ACHN (cell line): ENCODE data around the gene MMP15.

Source experiments
- DNase-seq: peaks from one replicate; pipeline ENCODE4 v3.0.0-alpha.2; 2015
- in situ Hi-C: cut with HindIII; loops from 2 replicates; pipeline ENCODE4 v1.10.0; 2017; ENCODE audit warnings: low sequenced_read_pairs, low pct_ligation_motif_present, low pct_unique_long_range_greater_than_20kb

MMP15 gene

DNA sequence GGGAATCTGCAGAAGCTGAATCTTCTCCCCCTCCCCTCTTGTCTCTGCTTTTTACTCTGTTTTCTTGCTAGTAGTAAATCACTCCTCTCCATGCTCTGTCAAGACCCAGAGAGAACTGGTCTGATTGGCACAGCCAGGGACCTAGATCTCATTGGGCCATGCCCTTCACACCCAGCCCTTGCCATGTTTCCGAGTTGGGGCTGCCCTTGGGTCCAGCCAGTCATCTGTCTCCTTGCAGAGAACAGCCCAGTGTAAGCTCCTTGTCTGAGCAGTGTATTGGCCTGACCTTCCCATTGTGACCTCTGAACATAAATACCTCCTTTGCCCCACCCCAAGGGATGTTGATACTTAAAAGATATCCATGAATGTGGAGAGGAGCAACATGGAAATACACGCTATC is 3.9 kb downstream of the MMP15 start:
- in situ Hi-C loops, result loop anchor here (10.0 kb wide), 1 partner anchor 95 kb away; the partner anchor contains the start of gene CFAP20
- no peak for DNase-seq

DNA sequence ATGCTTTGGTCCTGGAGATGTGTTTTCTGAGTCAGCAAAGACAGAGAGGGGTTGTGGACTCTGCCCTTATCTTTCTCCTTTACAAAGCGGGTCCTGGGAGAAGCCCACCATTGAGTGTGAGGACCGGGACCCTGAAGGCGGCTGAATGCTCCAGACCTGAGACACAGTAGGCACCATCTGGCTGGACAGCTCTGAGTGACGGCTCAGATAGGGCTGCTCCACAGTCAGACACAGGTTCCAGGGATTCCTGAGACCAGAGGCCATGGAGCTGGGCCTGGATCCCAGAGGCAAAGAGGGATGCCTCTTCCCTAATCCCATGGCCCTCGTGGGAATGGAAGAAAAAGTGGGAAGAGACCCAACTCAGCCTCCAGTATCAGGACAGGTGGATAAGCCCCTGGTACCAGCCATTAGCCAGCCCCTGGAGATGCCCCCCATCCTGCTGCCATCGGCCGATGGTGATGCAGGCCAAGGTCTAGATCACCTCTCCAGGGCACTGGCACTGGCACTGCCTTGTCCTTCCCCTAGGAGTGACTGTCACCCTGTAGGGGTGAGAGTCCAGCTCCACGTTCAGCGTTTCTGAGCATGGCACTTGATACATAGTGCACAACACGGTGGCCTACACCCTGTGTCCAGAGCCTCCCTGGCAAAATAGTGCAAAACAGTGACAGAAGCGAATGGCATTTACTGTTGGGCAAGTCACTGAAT is 4.7 kb downstream of the MMP15 start:
- in situ Hi-C loops, result no loop called here
- DNase-seq, result no peak

DNA sequence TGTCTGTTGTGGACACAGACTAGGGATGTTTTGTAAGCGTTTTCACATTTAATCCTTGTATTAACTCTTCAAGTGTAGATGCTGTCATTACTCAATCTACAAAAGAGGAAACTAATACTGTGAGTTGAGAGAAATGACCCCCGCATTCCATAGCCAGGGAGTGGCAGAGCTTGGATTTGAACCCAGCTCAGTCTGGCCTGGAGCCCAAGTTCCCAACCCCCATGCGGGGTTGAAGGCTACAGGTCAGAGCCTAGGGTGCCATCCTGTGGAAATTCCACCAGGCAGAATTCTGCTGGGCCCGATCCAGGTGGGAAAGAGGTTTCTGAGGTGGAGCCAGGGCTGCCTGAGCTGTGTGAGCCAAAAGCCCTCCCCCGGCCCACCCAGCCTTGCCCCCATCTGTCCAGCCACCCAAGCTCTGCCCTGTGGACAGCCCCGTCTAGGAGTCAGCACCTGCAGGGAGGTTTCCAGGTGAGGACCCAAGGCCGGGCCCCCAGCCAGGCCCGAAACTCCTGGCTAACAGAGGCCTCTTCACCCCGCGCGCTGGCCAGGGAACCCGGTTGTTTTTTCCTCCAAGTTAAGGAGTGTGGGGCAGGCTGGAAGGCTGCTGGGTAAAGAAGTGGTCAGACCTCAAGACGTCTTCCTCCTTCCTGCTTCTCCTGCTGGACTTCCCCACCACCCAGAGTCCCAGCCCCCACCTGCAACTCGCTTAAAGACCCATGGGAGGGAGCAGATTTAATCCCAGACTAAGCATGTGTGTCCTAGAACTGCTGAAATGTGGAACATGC is 5.7 kb downstream of the MMP15 start:
- DNase-seq, result no peak
- in situ Hi-C loops, result no loop called here

DNA sequence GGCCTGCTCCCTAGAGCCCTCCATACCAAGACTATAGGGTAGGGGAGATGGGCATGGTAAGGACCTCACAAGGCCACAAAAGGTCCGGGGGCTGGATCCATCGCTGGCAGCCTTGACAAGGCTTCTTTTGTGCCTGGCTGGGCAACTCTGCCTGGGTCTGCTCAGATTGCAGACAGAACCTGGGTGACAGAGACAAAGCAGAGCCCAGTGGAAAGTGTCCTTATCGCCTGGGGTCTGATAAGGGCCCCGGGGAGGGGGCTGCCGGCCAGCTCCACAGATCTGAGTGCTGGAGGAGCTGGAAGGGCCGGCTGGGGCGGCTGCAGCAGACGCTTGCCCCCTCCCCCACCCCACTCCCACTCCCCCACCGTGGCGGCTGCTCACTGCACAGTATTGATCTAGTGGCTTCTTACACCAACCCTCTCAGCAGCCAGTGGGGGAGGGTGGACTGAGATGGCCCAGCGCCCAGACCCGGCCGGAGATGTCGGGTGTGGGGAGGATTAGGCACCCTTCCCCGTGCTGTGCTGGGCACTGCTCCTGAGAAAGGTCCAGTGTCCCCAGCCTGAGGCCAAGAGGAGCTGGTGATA is 7.2 kb downstream of the MMP15 start:
- no peak for DNase-seq
- in situ Hi-C loops, result no loop called here

DNA sequence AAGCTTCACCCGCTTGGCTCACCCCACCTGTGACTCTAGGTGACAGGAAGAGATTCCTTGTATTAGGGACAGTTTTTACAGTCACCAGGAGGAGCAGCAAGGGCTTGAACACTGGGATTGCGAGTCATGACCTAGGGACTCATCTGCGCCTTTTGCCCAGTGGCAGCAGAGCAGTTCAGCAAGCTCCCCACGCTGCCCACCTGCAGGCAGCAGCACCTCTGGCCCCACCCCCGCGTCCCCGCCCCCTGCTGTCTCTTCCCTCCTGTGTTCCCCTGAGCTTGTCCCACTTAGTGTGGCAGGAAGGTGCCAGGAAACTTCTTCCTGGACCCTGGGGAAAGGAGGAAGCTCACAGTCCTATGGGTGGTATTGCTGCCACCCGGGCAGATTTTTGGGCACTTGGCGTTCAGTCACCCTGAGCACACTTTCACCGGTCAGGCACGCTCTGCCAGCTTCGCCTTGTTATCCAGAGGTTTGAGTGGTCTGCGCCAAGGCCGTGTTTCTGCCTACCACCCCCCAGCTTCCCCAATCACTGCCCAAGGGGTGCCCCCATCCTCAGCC is 8.7 kb downstream of the MMP15 start:
- in situ Hi-C loops, result no loop called here
- DNase-seq, result no peak

DNA sequence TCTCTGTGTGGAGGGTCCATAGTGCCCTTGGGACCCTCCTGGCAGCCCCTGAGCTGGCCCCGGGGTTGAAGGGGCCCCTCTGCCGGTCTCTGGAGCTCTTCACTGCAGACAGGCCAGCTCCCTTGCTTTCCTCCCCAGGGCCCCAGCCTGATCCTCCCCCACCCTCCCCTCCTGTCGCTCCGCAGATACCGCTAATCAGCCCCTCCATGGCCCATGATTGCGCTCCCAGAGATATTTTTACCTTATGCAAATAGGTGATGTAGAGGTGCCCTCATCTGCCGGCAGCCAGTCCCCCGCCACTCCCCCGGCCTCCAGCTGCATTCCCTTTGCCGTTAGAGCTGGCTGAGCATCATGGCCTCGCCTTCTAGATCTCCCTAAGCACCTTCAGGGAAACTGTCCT is 9.2 kb downstream of the MMP15 start:
- DNase-seq, result no peak
- in situ Hi-C loops, result no loop called here

DNA sequence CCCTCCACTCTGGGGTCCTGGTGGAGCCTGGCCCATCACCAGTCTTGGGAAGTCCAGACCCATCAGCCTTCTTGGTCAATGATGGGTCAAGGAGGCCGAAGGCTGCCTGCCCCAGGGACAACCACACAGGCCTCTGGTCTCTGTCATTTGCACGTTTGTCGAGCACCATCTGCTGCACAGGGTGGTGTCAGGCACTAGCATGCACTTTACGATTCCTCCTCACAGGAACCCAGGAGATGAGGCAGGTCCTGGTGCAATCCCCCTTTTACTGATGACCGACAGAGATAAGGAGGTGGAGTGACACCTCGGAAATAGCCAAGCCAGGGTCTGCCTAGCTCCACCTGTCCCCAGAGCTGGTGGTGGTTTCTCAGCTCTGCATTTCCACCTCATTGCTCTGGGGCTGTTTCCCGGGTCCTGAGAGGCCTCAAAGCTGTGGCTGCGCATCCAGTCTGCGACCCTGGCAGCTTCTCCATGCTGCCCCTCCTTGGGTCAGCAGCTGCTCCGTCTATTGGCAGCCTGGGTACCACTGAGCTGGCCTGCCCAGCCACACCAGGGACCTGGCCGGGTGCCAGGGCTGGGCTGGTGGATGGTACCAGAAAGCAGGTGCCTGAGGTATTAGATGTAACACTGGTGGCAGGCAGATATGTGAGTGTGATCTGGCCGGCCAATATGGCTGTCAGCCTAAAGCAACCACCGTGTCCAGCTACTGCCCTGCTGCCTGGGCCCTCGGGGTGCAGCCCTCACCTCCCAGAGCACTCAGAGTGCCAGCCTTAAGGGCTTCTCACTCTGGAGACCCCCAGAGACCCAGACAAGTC is 10.0 kb downstream of the MMP15 start:
- DNase-seq, result no peak

DNA sequence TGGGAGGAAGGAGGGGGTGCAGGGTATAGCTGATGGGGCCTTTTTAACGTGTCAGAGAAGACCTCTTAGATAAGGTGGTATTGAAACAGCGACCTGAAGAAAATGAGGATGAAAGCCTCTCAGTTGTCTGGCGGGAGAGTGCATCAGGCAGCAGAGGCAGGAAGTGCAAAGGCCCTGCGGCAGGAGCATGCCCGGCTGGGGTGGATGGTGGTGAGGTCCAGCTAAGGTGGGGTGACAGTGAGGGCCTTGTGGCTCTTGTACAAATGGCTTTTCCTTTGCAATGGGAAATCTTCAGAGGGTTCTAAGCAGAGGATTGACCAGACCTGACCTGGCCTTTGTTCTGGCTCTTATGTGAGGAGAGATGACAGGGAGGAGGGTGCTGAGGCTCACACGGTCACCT is 11.4 kb downstream of the MMP15 start:
- in situ Hi-C loops, result no loop called here

More for the DNA sequence above, 10.0 kb downstream of the MMP15 start:
- in situ Hi-C loops, result no loop called here

DNA sequence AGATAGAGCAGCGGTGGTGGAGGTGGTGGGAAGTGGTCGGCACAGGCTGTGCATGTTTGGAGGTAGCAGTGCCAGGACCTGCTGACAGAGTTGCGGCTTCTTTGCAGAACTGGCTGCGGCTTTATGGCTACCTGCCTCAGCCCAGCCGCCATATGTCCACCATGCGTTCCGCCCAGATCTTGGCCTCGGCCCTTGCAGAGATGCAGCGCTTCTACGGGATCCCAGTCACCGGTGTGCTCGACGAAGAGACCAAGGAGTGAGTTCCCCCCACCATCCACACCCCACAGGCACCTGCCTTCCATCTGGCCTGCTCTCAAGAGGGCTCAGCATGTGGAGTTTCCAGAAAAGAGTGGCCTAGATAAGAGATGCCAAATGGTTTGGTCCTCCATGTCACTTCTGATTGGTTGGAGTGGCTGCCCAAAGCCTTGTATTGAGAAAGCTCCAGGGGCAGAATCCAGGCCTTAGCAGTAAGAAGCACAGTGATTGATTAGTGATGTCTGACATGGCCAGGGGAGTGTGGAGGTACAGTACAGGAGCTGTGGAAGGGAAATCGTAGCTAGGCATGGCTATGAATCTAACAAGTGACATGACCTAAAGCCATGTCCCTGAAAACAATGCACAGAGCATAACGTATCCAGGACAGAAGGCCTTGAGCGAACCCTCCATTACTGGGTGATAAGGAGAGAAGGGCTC is 12.0 kb downstream of the MMP15 start:
- no peak for DNase-seq
- in situ Hi-C loops, result no loop called here

More for the DNA sequence above, 11.4 kb downstream of the MMP15 start:
- DNase-seq, result no peak

DNA sequence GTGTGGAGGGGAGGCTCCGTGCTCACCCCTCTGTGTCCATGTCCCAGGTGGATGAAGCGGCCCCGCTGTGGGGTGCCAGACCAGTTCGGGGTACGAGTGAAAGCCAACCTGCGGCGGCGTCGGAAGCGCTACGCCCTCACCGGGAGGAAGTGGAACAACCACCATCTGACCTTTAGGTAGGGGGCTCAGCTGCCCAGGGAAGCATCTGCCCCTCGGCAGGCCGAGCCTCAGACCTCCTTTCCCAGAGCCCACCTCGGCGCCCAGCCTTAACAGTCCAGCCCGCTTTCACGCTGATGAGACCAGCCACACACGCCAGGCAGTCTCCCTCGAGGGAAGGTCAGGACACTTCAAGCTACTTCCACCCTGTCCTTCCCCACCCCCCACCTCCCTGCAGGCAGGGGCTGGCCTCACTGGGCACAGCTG is 12.7 kb downstream of the MMP15 start:
- in situ Hi-C loops, result no loop called here
- no peak for DNase-seq

DNA sequence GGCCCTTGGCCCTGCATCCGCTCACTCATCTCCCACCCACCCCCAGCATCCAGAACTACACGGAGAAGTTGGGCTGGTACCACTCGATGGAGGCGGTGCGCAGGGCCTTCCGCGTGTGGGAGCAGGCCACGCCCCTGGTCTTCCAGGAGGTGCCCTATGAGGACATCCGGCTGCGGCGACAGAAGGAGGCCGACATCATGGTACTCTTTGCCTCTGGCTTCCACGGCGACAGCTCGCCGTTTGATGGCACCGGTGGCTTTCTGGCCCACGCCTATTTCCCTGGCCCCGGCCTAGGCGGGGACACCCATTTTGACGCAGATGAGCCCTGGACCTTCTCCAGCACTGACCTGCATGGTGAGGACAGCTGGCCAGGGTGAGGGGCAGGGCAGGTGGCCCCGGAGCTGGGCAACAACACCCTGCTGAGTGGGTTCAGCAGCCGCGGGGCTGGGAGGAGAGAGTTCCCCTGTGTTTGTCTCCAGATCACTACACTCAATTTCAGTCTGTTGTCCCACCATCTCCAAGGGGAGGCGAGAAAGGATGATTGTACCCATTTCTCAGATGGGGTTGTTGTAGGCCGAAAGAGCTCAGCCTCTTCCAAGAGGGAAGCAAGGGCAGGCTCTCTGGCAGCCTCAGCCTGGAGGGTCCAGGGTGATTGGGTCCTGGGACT is 14.4 kb downstream of the MMP15 start:
- no peak for DNase-seq
- in situ Hi-C loops, result no loop called here

DNA sequence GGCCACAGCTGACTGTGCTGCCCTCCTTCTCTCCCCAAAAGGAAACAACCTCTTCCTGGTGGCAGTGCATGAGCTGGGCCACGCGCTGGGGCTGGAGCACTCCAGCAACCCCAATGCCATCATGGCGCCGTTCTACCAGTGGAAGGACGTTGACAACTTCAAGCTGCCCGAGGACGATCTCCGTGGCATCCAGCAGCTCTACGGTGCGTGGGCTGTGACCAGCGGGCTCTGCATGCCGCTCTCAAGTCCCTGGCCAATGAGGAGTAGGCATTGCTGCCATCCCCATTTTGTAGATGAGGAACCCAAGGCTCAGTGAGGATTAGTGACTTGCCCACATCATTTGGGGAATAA is 14.9 kb downstream of the MMP15 start:
- DNase-seq, result no peak

DNA sequence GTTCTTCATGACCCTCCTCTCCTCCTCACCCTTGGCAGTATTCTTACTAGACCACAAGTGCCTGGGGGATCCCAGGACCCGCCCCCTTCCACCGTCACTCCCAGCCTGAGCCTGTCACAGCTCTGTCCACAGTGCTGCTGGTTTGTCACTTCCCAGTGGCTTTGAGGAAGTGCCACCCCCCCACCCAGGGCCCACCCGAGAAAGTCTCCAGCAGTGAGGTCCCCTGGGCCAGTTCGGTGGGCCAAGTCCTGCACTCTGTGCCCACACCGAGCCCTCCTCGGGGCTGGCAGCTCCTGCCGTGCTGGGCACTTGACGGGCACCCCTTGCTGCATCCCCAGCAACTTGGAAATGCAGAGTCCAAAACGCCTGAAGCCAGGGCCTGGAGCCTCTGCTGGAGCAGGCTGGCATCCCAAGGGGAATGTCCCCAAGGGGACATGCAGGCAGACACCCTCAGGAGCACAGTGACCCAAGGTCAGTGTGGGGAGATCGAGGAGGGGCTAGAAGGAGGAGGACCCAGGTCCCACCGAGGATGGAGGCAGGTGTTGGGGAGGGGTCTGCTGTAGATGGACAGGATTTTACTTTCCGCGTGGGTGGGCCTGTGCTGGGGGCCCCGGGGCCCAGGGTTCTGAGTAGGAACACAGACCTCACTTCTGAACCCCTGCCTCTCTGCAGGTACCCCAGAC is 15.5 kb downstream of the MMP15 start:
- DNase-seq, result no peak

More for the DNA sequence above, 14.9 kb downstream of the MMP15 start:
- in situ Hi-C loops, result no loop called here

DNA sequence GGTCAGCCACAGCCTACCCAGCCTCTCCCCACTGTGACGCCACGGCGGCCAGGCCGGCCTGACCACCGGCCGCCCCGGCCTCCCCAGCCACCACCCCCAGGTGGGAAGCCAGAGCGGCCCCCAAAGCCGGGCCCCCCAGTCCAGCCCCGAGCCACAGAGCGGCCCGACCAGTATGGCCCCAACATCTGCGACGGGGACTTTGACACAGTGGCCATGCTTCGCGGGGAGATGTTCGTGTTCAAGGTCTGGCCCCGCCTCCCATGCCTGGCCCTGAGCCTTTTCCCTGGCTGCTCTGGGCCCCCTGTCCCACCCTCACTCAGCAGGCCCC is 16.0 kb downstream of the MMP15 start:
- in situ Hi-C loops, result no loop called here
- no peak for DNase-seq

More for the DNA sequence above, 15.5 kb downstream of the MMP15 start:
- in situ Hi-C loops, result no loop called here

DNA sequence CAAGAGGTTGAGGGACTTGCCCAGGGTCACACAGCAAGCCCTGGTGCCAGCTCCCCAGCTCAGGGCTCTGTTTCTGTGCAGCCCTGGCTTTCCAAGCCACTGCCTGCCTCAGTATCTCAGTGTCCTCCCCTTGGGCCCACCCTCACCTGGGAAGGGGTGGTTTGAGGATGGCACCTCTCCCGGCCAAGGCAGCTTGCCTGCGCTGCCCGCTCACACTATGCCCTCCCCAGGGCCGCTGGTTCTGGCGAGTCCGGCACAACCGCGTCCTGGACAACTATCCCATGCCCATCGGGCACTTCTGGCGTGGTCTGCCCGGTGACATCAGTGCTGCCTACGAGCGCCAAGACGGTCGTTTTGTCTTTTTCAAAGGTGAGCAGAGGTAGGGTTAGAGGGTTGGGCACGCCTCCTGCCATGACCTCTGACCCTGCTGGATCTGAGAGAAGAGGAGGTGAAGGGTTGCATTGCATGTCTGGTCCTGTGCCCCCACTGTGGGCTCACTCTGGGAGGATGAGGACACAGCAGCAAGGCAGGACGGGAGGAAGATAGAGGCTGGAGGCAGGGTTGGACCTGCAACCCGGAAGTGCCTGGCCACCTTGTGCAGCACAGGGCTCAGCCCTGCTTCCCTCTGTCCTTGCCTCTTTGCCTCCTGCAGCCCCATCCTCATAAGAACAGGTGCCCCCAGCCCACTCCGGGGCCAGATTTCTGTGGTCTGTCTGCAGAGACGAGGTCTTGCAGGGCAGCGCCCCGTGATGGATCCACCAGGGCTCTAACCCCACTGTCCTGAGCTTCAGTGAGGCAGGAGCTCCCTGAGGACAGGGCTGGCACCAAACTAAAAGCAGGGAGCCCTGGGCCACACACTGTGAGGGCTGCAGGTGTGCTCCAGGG is 16.7 kb downstream of the MMP15 start:
- no peak for DNase-seq
- in situ Hi-C loops, result no loop called here

DNA sequence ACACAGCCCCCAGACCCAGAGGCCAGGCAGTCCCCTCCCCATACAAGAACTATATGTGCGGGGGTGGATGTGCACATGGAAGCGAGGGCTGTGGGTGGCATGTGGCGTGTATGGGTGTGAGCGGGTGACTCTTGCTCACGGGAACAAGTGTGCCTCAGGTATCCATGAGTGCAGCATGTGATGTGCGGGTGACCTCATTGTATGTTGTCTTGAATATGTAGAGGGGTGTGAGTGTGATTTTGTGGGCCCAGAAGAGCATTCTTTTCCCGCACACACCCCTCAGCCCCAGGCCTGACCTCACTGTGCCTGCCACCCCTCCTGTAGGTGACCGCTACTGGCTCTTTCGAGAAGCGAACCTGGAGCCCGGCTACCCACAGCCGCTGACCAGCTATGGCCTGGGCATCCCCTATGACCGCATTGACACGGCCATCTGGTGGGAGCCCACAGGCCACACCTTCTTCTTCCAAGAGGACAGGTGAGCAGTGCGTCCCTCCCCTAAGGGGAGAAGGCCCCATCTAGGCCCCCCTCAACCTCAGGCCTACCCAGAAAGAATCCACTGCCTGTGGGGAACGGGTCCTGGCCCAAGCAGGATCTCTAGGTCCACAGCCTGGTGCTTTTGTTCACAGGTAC is 17.4 kb downstream of the MMP15 start:
- DNase-seq, result no peak
- in situ Hi-C loops, result no loop called here
